ENCODE data around the gene SERINC4.
A peak's percentile ranks its signal among the peaks of the same experiment; 100 is the strongest.

SERINC4 gene

DNA sequence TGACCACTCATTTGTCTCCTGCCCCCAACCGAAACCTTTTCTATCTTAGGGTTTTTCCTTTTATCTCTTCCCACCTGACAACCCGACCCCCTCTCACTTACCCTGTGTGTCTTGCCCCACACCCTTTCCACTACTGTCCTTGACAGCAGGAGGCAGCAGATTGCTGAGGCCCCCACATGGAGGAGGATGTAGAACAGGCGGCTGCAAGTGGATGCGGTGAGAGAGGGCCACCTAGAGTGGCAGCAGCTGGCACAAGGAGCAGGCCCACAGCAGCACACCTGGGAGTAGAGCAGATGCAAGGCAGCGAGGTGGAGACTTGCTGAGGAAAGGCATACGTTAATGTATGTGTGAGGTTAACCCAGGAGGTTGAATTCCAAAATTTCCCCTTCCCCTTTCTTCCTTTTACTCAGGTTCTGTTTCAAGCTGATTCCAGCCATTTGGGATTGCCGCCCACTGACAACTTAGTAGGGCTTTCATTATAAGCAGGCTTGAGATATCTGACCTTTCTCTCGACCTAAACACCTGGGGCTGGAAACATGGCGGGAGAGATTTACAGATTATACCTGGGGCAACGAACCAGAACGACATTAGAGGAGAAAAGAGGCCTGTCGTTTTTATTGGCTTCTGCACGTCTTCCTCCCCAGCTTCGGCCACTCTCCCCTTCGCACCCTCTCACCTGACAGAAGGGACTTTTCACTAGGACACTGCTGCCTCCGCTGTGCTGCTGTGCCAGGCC is 643 bp downstream of the SERINC4 start:
- no peaks in the 10 kb centered on the region for H3K27me3 ChIP-seq (ENCODE audit: control insufficient read depth in 5 of 5, insufficient read depth in 4 of 5, low read length in 5 of 5)
- H3K9me3 ChIP-seq (ENCODE audit: control insufficient read depth in 5 of 5, low read length in 5 of 5), result no peaks in the 10 kb centered on the region
- H3K9ac ChIP-seq (ENCODE audit: low read length in 5 of 5), result peak overlapping the region in 3 of 5 donors; percentile 91 to 99 (median 97)
- peaks cover 15 to 66% (median 50%) of the 10 kb centered on the region in 5 donors for H3K36me3 ChIP-seq (ENCODE audit: control insufficient read depth in 5 of 5, insufficient read depth in 5 of 5, low read length in 5 of 5)
- H3K4me3 ChIP-seq (ENCODE audit: low read depth in 1 of 5, low read length in 5 of 5), result peak overlapping the region in 2 of 5 donors; percentile 90 to 92
- H3K27ac ChIP-seq (ENCODE audit: low read depth, low read length), result peak overlapping the region; percentile 99
- H3K4me1 ChIP-seq (ENCODE audit: control insufficient read depth in 5 of 5, insufficient read depth in 5 of 5, low read length in 5 of 5), result peaks cover 4 to 66% (median 39%) of the 10 kb centered on the region in 5 donors

DNA sequence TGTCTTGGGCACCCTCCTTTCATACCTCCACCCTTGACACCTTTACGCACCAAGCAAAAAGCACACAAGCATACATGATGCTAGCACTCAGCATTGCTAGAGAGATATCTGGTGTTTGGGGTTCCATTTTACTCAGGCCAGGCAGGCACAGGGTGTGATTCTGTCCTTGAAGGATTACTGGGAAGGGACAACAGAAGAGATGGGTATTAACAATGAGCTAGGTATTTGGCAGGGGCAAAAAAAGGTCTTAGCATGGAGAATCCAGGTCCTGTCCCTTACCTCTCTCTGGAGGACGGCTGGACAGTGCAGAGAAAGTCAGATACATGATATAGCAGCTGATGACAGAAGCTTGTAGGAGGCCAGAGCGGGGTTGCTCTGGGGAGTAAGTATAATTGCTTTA is 3.5 kb downstream of the SERINC4 start:
- peaks cover 9 to 64% (median 49%) of the 10 kb centered on the region in 5 donors for H3K36me3 ChIP-seq (ENCODE audit: control insufficient read depth in 5 of 5, insufficient read depth in 5 of 5, low read length in 5 of 5)
- H3K27me3 ChIP-seq (ENCODE audit: control insufficient read depth in 5 of 5, insufficient read depth in 4 of 5, low read length in 5 of 5), result no peaks in the 10 kb centered on the region
- no peaks in the 10 kb centered on the region for H3K9me3 ChIP-seq (ENCODE audit: control insufficient read depth in 5 of 5, low read length in 5 of 5)
- H3K9ac ChIP-seq (ENCODE audit: low read length in 5 of 5), result no peak overlapping the region
- H3K27ac ChIP-seq (ENCODE audit: low read depth, low read length), result peak overlapping the region; percentile 35
- no peak overlapping the region for H3K4me3 ChIP-seq (ENCODE audit: low read depth in 1 of 5, low read length in 5 of 5)
- peaks cover 8 to 85% (median 56%) of the 10 kb centered on the region in 5 donors for H3K4me1 ChIP-seq (ENCODE audit: control insufficient read depth in 5 of 5, insufficient read depth in 5 of 5, low read length in 5 of 5)

DNA sequence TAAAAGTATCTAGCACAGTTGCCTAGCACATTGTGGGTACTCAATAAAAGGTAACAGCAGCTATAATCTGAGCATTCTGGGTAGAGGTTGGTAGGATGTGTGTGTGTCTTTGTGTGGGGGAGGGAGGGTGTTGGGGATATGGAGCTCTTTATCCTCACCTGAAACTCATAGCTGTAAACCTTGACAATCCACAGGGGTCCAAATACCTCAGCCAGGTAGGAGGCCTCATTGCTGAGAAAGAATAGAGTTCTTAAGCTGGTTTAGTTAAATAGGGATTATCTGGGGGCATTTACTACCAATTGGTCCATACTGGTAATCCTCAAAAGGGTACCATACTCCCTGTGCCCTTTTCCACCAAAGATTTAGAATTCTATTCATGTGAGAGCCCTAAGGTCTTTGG is 4.0 kb downstream of the SERINC4 start:
- H3K27ac ChIP-seq (ENCODE audit: low read depth, low read length), result peak overlapping the region; percentile 100
- peaks cover 9 to 64% (median 49%) of the 10 kb centered on the region in 5 donors for H3K36me3 ChIP-seq (ENCODE audit: control insufficient read depth in 5 of 5, insufficient read depth in 5 of 5, low read length in 5 of 5)
- no peaks in the 10 kb centered on the region for H3K27me3 ChIP-seq (ENCODE audit: control insufficient read depth in 5 of 5, insufficient read depth in 4 of 5, low read length in 5 of 5)
- peaks cover 8 to 83% (median 54%) of the 10 kb centered on the region in 5 donors for H3K4me1 ChIP-seq (ENCODE audit: control insufficient read depth in 5 of 5, insufficient read depth in 5 of 5, low read length in 5 of 5)
- no peaks in the 10 kb centered on the region for H3K9me3 ChIP-seq (ENCODE audit: control insufficient read depth in 5 of 5, low read length in 5 of 5)
- no peak overlapping the region for H3K9ac ChIP-seq (ENCODE audit: low read length in 5 of 5)
- no peak overlapping the region for H3K4me3 ChIP-seq (ENCODE audit: low read depth in 1 of 5, low read length in 5 of 5)

DNA sequence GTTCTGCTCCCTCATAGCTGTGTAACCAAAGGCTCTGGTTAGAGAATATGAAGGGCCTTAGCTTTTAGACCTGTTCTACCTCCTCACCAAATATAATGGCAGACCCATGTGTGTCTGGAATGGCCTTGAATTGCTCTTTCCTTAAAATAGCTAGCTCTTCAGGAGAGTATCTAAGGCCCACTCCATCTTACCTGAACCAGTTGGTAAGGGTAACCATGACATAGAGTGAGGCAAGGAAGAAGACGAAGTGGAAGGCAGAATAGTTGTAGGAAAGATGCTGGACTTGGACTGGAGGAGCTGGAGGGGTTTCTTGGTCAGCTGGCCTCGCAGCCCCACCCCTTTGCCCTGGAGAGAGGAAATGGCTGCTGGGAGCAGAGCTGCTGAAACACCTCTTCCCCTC is 4.8 kb downstream of the SERINC4 start:
- Histone ChIP-seq H3K27ac (ENCODE audit: low read depth, low read length) (peak overlapping the region; percentile 100), H3K36me3 (ENCODE audit: control insufficient read depth in 5 of 5, insufficient read depth in 5 of 5, low read length in 5 of 5) (peaks cover 9 to 64% (median 49%) of the 10 kb centered on the region in 5 donors), H3K4me1 (ENCODE audit: control insufficient read depth in 5 of 5, insufficient read depth in 5 of 5, low read length in 5 of 5) (peaks cover 8 to 76% (median 49%) of the 10 kb centered on the region in 5 donors)

DNA sequence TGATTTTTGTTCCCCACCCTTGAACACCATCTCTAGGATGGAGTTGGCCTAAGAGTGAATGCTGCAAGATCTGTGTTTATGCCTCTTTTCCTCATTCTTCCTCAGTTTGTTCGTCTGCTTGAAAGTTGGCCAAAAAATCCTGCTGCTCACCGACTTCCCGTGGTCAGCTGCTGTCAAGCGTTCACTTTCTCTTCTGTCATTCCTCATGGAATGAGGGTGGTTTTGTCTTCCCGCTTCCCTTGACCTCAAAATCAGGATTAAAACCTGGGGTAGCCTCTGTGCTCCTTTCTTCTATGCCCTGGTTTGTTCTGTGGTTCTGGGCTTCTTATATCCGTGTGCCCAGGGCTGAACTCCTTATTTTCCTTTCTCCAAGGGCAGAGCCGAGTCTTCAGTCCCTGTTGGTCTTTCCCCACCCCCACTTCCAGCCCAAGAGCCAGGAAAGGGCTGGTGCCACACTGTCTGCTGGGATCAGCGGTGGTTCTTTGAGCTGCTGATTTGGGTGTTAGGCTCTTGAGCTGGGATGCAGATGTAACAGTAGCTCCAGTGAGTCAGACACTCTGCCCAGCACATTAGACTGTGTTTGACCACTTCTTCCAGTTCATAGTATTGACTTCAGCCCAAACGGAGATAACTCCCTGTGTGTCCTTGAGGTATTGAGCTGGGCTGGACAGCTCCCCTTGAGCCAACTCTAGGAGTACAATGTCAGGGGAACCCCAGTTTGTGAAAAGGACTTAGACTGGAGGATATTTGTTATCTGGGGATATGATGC is 5.6 kb downstream of the SERINC4 start:
- Histone ChIP-seq H3K4me3 (ENCODE audit: low read depth in 1 of 5, low read length in 5 of 5) (peak overlapping the region in 1 of 5 donors; percentile 4), H3K4me1 (ENCODE audit: control insufficient read depth in 5 of 5, insufficient read depth in 5 of 5, low read length in 5 of 5) (peaks cover 8 to 70% (median 44%) of the 10 kb centered on the region in 5 donors), H3K36me3 (ENCODE audit: control insufficient read depth in 5 of 5, insufficient read depth in 5 of 5, low read length in 5 of 5) (peaks cover 9 to 58% (median 49%) of the 10 kb centered on the region in 5 donors), H3K27ac (ENCODE audit: low read depth, low read length) (peak overlapping the region; percentile 100), H3K27me3 (ENCODE audit: control insufficient read depth in 5 of 5, insufficient read depth in 4 of 5, low read length in 5 of 5) (no peaks in the 10 kb centered on the region), H3K9ac (ENCODE audit: low read length in 5 of 5) (peak overlapping the region in 1 of 5 donors; percentile 40), H3K9me3 (ENCODE audit: control insufficient read depth in 5 of 5, low read length in 5 of 5) (no peaks in the 10 kb centered on the region)

More for the DNA sequence above, 4.8 kb downstream of the SERINC4 start:
- Histone ChIP-seq H3K9me3 (ENCODE audit: control insufficient read depth in 5 of 5, low read length in 5 of 5) (no peaks in the 10 kb centered on the region), H3K27me3 (ENCODE audit: control insufficient read depth in 5 of 5, insufficient read depth in 4 of 5, low read length in 5 of 5) (no peaks in the 10 kb centered on the region), H3K9ac (ENCODE audit: low read length in 5 of 5) (no peak overlapping the region), H3K4me3 (ENCODE audit: low read depth in 1 of 5, low read length in 5 of 5) (no peak overlapping the region)

DNA sequence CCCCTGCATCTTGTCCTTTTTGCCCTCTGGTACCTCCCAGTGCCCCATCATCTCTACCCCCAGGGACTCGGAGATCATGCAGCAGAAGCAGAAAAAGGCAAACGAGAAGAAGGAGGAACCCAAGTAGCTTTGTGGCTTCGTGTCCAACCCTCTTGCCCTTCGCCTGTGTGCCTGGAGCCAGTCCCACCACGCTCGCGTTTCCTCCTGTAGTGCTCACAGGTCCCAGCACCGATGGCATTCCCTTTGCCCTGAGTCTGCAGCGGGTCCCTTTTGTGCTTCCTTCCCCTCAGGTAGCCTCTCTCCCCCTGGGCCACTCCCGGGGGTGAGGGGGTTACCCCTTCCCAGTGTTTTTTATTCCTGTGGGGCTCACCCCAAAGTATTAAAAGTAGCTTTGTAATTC is 6.4 kb downstream of the SERINC4 start:
- Histone ChIP-seq H3K36me3 (ENCODE audit: control insufficient read depth in 5 of 5, insufficient read depth in 5 of 5, low read length in 5 of 5) (peaks cover 9 to 50% (median 41%) of the 10 kb centered on the region in 5 donors), H3K9me3 (ENCODE audit: control insufficient read depth in 5 of 5, low read length in 5 of 5) (no peaks in the 10 kb centered on the region), H3K4me1 (ENCODE audit: control insufficient read depth in 5 of 5, insufficient read depth in 5 of 5, low read length in 5 of 5) (peaks cover 8 to 63% (median 44%) of the 10 kb centered on the region in 5 donors), H3K27me3 (ENCODE audit: control insufficient read depth in 5 of 5, insufficient read depth in 4 of 5, low read length in 5 of 5) (no peaks in the 10 kb centered on the region), H3K27ac (ENCODE audit: low read depth, low read length) (peak overlapping the region; percentile 100), H3K9ac (ENCODE audit: low read length in 5 of 5) (peak overlapping the region; percentile 98 to 100 (median 100)), H3K4me3 (ENCODE audit: low read depth in 1 of 5, low read length in 5 of 5) (peak overlapping the region; percentile 84 to 99 (median 96))

DNA sequence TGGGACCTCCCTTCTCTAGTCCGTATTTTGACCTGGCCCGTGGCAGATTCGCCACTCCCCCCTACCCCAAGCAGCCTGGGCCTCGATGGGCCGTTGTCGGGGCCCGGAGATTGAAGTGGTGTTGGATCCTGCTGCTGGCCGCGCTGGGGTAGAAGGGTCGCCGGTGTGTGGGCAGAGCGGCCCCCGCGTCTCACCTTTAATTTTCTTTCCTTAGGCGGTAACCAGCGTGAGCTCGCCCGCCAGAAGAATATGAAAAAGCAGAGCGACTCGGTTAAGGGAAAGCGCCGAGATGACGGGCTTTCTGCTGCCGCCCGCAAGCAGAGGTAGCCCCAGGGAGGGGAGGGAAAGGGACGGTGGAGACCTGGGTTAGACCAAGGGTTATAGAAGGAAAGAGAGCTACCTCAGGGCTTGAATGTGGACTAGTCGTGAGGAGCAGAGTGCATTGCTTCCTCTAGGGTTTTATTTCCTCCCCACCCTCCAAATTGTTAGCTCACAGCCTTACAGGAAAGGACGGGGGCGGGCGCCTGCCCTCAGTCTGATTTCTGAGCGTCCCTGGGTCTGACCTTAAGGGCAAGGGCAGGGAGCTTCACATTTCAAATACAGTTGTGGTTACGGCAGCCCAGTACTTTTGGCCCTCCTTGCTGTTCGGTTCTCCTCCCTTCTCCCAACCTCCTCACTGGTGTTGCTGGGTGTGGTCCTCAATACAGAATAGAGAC is 7.1 kb downstream of the SERINC4 start:
- peak overlapping the region; percentile 84 to 99 (median 96) for H3K4me3 ChIP-seq (ENCODE audit: low read depth in 1 of 5, low read length in 5 of 5)
- peaks cover 9 to 44% (median 36%) of the 10 kb centered on the region in 5 donors for H3K36me3 ChIP-seq (ENCODE audit: control insufficient read depth in 5 of 5, insufficient read depth in 5 of 5, low read length in 5 of 5)
- H3K4me1 ChIP-seq (ENCODE audit: control insufficient read depth in 5 of 5, insufficient read depth in 5 of 5, low read length in 5 of 5), result peaks cover 8 to 57% (median 39%) of the 10 kb centered on the region in 5 donors
- H3K9me3 ChIP-seq (ENCODE audit: control insufficient read depth in 5 of 5, low read length in 5 of 5), result no peaks in the 10 kb centered on the region
- H3K27me3 ChIP-seq (ENCODE audit: control insufficient read depth in 5 of 5, insufficient read depth in 4 of 5, low read length in 5 of 5), result no peaks in the 10 kb centered on the region
- peak overlapping the region; percentile 100 for H3K27ac ChIP-seq (ENCODE audit: low read depth, low read length)
- H3K9ac ChIP-seq (ENCODE audit: low read length in 5 of 5), result peak overlapping the region; percentile 98 to 100 (median 100)

DNA sequence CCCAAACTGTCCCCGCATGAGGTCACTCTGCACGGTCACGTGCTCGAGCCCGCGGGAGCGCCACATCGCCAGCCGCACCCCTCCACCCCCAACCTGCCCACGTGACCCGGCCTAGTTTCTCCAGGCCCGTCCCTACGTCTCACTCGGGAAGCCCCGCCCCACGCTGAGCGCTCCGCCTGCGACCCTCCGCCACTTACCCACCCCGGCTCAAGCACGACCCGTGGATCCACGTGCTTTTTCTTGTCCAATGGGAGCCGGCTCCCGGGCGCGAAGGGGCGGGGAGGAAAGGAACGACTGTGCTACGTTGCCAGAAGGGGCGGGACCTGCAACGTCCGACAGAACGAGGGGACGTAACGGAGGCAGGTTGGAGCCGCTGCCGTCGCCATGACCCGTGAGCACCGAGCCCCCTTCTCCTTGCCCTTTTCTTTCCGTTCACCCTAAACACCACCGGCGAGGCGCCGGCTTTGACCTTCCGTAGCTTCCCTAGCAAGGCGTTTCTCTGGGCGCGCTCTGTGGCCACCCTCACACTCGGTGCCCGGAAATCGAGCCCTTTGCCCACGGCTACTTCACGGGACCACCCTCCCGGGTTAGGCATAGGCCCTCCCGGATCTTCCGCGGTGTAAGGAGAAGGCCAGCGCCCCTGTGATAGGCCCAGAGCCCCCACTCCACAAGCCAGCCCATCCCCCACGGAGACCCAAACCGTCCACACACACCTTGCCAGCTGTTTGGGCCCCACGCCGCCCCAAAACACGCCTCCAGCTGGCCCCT is 7.8 kb downstream of the SERINC4 start, which contains the start of gene SERF2:
TSS of gene SERF2 (plus strand) at position 328 of the 768 bp plus-strand sequence. CDS start at position 385, 57 bp downstream.
- H3K27me3 ChIP-seq (ENCODE audit: control insufficient read depth in 5 of 5, insufficient read depth in 4 of 5, low read length in 5 of 5), result no peaks in the 10 kb centered on the region
- H3K4me3 ChIP-seq (ENCODE audit: low read depth in 1 of 5, low read length in 5 of 5), result peak within 1 kb of the TSS; percentile 84 to 99 (median 96)
- H3K27ac ChIP-seq (ENCODE audit: low read depth, low read length), result peak within 1 kb of the TSS; percentile 100
- H3K36me3 ChIP-seq (ENCODE audit: control insufficient read depth in 5 of 5, insufficient read depth in 5 of 5, low read length in 5 of 5), result peaks cover 9 to 40% (median 34%) of the 10 kb centered on the region in 5 donors
- peaks cover 8 to 50% (median 38%) of the 10 kb centered on the region in 5 donors for H3K4me1 ChIP-seq (ENCODE audit: control insufficient read depth in 5 of 5, insufficient read depth in 5 of 5, low read length in 5 of 5)
- H3K9ac ChIP-seq (ENCODE audit: low read length in 5 of 5), result peak within 1 kb of the TSS; percentile 98 to 100 (median 100)
- H3K9me3 ChIP-seq (ENCODE audit: control insufficient read depth in 5 of 5, low read length in 5 of 5), result no peaks in the 10 kb centered on the region

DNA sequence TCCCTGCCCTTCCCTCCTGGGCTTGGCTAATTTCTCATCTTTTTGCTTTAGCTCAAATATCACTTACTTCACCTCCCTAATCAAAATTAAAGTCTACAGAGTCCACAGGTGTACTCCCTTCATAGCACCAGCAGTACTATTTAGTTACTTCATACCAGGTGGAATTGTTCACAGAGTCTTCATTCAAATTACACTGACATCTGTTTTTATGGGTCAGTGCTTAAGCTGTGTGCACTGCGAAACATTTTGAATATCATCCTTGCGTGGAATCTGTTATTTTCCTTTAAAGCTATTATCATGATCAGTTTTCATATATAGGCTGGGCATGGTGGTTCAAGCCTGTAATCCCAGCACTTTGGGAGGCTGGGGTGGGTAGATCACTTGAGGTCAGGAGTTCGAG is 10.6 kb downstream of the SERINC4 start:
- Histone ChIP-seq H3K4me1 (ENCODE audit: control insufficient read depth in 5 of 5, insufficient read depth in 5 of 5, low read length in 5 of 5) (peaks cover 5 to 25% (median 21%) of the 10 kb centered on the region in 5 donors), H3K4me3 (ENCODE audit: low read depth in 1 of 5, low read length in 5 of 5) (no peak overlapping the region), H3K9me3 (ENCODE audit: control insufficient read depth in 5 of 5, low read length in 5 of 5) (no peaks in the 10 kb centered on the region), H3K27ac (ENCODE audit: low read depth, low read length) (no peak overlapping the region), H3K27me3 (ENCODE audit: control insufficient read depth in 5 of 5, insufficient read depth in 4 of 5, low read length in 5 of 5) (no peaks in the 10 kb centered on the region), H3K36me3 (ENCODE audit: control insufficient read depth in 5 of 5, insufficient read depth in 5 of 5, low read length in 5 of 5) (peaks cover 0 to 12% (median 8%) of the 10 kb centered on the region in 5 donors), H3K9ac (ENCODE audit: low read length in 5 of 5) (no peak overlapping the region)
